ENCODE data around the gene BTBD17. TPM values are rescaled to one million over a fixed set of nuclear protein-coding genes. Genes with fewer than 3 reads are reported as not detected.

BTBD17 gene
- total and polyA plus RNA-seq, 4 experiments from 2014 or later = not detected

DNA sequence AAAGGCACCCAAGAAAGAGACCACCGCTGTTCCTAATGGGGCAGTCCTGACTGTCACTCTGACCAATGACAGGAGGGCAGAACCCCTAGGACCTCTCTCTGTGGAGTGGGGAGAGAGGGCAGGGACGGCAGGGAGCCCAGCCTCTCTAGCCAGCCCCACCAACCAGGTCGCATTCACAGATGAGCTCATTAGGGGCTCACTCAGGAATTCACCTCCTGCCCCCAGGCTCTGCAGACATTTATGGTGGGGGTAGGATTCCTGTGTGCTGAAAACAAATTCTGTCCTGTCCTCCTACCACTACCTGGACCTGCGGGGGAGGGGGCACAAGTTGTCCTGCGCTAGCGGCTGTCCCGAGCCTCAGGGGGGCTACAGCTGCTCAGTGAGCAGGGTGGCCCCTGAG, 42.5 kb upstream of the BTBD17 start:
- no peak overlapping the region for H3K4me3 ChIP-seq (ENCODE audit: low read length in 2 of 2)
- Mint-ChIP-seq H3K36me3 (no peaks in the 10 kb centered on the region), H3K4me3 (no peak overlapping the region), H3K27ac (no peak overlapping the region), H3K4me1 (no peaks in the 10 kb centered on the region), H3K9me3 (no peaks in the 10 kb centered on the region), H3K27me3 (peaks cover 2 to 3% of the 10 kb centered on the region in 2 donors)
- H3K27me3 ChIP-seq (ENCODE audit: insufficient read depth, low read length) = no peaks in the 10 kb centered on the region
- no peaks in the 10 kb centered on the region for H3K4me1 ChIP-seq (ENCODE audit: insufficient read depth, low read length)
- ChIA-PET CTCF (ENCODE audit: partially characterized antibody) (no interaction called here), POLR2A (ENCODE audit: partially characterized antibody) (no interaction called here)
- intact Hi-C loops (cut with micrococcal nuclease) = no loop called here
- no peaks in the 10 kb centered on the region for H3K9me3 ChIP-seq (ENCODE audit: control insufficient read depth in 1 of 2, low read length in 2 of 2)
- no peak overlapping the region for H3K27ac ChIP-seq (ENCODE audit: low read depth, low read length)
- no peak for DNase-seq
- no peaks in the 10 kb centered on the region for H3K36me3 ChIP-seq (ENCODE audit: insufficient read depth, low read length)

DNA sequence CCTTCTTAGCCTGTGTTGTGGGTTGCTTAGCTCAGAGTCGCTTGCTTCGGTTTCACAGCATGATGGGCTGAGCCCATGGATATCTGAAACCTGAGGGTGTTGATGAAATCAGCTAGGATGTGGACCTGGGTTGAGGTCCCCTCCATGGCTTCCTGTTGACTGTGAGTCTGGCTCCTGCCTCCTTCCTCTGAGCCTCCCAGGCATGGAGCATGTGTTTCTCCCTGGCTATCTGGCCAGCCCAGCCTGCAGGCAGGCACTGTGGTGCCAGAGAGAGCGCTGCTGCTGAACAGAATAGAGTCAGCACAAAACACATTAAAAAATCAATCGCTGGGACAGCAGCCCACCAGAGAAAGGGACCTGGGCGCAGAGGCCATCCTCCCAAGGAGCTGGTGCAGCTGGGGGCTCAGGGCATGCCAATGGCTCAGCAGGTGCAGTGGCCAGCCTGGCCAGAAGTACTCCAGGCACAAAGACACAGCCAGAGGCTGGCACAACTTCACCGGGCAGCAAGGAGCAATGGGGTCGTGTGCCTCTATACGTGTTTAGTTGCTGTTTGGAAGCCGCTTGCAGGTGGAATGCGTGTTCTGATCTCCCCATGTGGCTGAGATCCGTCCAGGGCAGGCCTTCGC, 42.0 kb upstream of the BTBD17 start:
- intact Hi-C loops (cut with micrococcal nuclease) = no loop called here
- Mint-ChIP-seq H3K4me3 (no peak overlapping the region), H3K27ac (no peak overlapping the region), H3K9me3 (no peaks in the 10 kb centered on the region), H3K4me1 (no peaks in the 10 kb centered on the region), H3K36me3 (no peaks in the 10 kb centered on the region), H3K27me3 (peaks cover 2 to 3% of the 10 kb centered on the region in 2 donors)
- H3K4me1 ChIP-seq (ENCODE audit: insufficient read depth, low read length) = no peaks in the 10 kb centered on the region
- H3K27ac ChIP-seq (ENCODE audit: low read depth, low read length) = no peak overlapping the region
- CTCF ChIA-PET (ENCODE audit: partially characterized antibody) = interaction anchor here (0.6 to 1.0 kb wide), 2 partner anchors 35 to 1839 kb away, joined by 3 to 4 read pairs; no protein-coding TSS in a partner anchor
- no peak overlapping the region for H3K4me3 ChIP-seq (ENCODE audit: low read length in 2 of 2)
- POLR2A ChIA-PET (ENCODE audit: partially characterized antibody) = no interaction called here
- H3K9me3 ChIP-seq (ENCODE audit: control insufficient read depth in 1 of 2, low read length in 2 of 2) = no peaks in the 10 kb centered on the region
- DNase-seq = no peak
- no peaks in the 10 kb centered on the region for H3K27me3 ChIP-seq (ENCODE audit: insufficient read depth, low read length)
- H3K36me3 ChIP-seq (ENCODE audit: insufficient read depth, low read length) = no peaks in the 10 kb centered on the region

DNA sequence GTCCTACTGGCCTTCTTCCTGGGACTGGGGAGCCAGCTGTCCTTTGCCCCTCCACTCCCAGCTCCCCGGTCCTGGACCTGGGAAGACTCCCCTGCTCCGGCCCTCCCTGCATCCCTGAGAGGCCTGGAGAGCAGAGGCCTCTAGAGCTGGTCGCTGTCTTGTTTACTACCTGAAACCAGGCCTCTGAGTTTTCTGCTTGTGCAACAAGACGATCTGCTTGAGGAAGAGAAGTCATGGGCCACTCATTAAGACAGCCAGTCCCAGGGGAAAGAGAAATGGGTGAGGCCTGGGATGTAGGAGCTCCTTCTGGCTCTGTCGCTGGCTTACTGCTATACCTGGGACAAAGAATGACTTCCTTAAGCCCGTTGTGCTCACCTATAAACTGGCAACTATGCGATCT, 40.4 kb upstream of the BTBD17 start:
- Mint-ChIP-seq H3K4me3 (no peak overlapping the region), H3K27ac (no peak overlapping the region), H3K9me3 (no peaks in the 10 kb centered on the region), H3K36me3 (no peaks in the 10 kb centered on the region), H3K4me1 (no peaks in the 10 kb centered on the region), H3K27me3 (peaks cover 2 to 3% of the 10 kb centered on the region in 2 donors)
- H3K27ac ChIP-seq (ENCODE audit: low read depth, low read length) = no peak overlapping the region
- no peaks in the 10 kb centered on the region for H3K27me3 ChIP-seq (ENCODE audit: insufficient read depth, low read length)
- H3K4me1 ChIP-seq (ENCODE audit: insufficient read depth, low read length) = no peaks in the 10 kb centered on the region
- ChIA-PET POLR2A (ENCODE audit: partially characterized antibody) (no interaction called here), CTCF (ENCODE audit: partially characterized antibody) (no interaction called here)
- intact Hi-C loops (cut with micrococcal nuclease) = no loop called here
- H3K9me3 ChIP-seq (ENCODE audit: control insufficient read depth in 1 of 2, low read length in 2 of 2) = no peaks in the 10 kb centered on the region
- no peaks in the 10 kb centered on the region for H3K36me3 ChIP-seq (ENCODE audit: insufficient read depth, low read length)
- DNase-seq = no peak
- H3K4me3 ChIP-seq (ENCODE audit: low read length in 2 of 2) = no peak overlapping the region

DNA sequence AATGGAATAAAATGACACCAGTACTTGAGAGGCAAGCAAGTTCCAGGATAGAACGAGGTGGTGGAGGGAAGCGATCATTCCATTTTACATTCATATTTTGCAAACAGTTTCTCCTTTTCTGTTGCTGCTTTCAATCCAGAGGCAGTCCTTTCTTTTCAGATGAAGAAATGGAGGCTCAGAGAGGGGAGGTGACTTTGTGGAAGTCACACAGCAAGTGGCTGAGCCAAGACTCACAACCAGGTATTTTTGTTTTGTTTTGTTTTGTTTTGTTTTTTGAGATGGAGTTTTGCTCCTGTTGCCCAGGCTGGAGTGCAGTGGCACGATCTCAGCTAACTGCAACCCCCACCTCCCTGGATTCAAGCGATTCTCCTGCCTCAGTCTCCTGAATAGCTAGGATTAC, 34.9 kb upstream of the BTBD17 start:
- no peak for DNase-seq
- no peaks in the 10 kb centered on the region for H3K4me1 Mint-ChIP-seq
- Histone ChIP-seq H3K36me3 (ENCODE audit: insufficient read depth, low read length) (no peaks in the 10 kb centered on the region), H3K4me3 (ENCODE audit: low read length in 2 of 2) (no peak overlapping the region), H3K27me3 (ENCODE audit: insufficient read depth, low read length) (no peaks in the 10 kb centered on the region), H3K27ac (ENCODE audit: low read depth, low read length) (no peak overlapping the region), H3K9me3 (ENCODE audit: control insufficient read depth in 1 of 2, low read length in 2 of 2) (no peaks in the 10 kb centered on the region), H3K4me1 (ENCODE audit: insufficient read depth, low read length) (no peaks in the 10 kb centered on the region)
- H3K9me3 Mint-ChIP-seq = peaks cover 0 to 2% (median 0%) of the 10 kb centered on the region in 8 donors
- H3K27ac Mint-ChIP-seq = no peak overlapping the region
- CTCF ChIA-PET (ENCODE audit: partially characterized antibody) = interaction anchor here (1.6 kb wide), 1 partner anchor 17 kb away, joined by 5 read pairs; no protein-coding TSS in a partner anchor
- peaks cover 0 to 4% of the 10 kb centered on the region in 2 donors for H3K27me3 Mint-ChIP-seq
- no peaks in the 10 kb centered on the region for H3K36me3 Mint-ChIP-seq
- POLR2A ChIA-PET (ENCODE audit: partially characterized antibody) = no interaction called here
- H3K4me3 Mint-ChIP-seq = no peak overlapping the region
- intact Hi-C loops (cut with micrococcal nuclease) = no loop called here

GRCh38 chr17:74394977-74395376, 33.3 kb upstream of the BTBD17 start:
- Mint-ChIP-seq H3K27me3 (peaks cover 0 to 4% of the 10 kb centered on the region in 2 donors), H3K36me3 (no peaks in the 10 kb centered on the region), H3K9me3 (peaks cover 0 to 2% (median 0%) of the 10 kb centered on the region in 8 donors), H3K27ac (no peak overlapping the region), H3K4me1 (no peaks in the 10 kb centered on the region), H3K4me3 (no peak overlapping the region)
- CTCF ChIA-PET (ENCODE audit: partially characterized antibody) = interaction anchor here (1.7 kb wide), 1 partner anchor 16 kb away, joined by 5 read pairs; no protein-coding TSS in a partner anchor
- Histone ChIP-seq H3K27me3 (ENCODE audit: insufficient read depth, low read length) (no peaks in the 10 kb centered on the region), H3K4me1 (ENCODE audit: insufficient read depth, low read length) (no peaks in the 10 kb centered on the region), H3K27ac (ENCODE audit: low read depth, low read length) (no peak overlapping the region), H3K4me3 (ENCODE audit: low read length in 2 of 2) (no peak overlapping the region), H3K36me3 (ENCODE audit: insufficient read depth, low read length) (no peaks in the 10 kb centered on the region), H3K9me3 (ENCODE audit: control insufficient read depth in 1 of 2, low read length in 2 of 2) (no peaks in the 10 kb centered on the region)
- intact Hi-C loops (cut with micrococcal nuclease) = no loop called here
- POLR2A ChIA-PET (ENCODE audit: partially characterized antibody) = no interaction called here
- no peak for DNase-seq

GRCh38 chr17:74394275-74394950, 32.7 kb upstream of the BTBD17 start:
- Mint-ChIP-seq H3K4me1 (no peaks in the 10 kb centered on the region), H3K36me3 (no peaks in the 10 kb centered on the region), H3K27ac (no peak overlapping the region), H3K9me3 (peaks cover 0 to 2% (median 0%) of the 10 kb centered on the region in 8 donors), H3K27me3 (peaks cover 0 to 4% of the 10 kb centered on the region in 2 donors), H3K4me3 (no peak overlapping the region)
- H3K4me1 ChIP-seq (ENCODE audit: insufficient read depth, low read length) = no peaks in the 10 kb centered on the region
- DNase-seq = no peak
- POLR2A ChIA-PET (ENCODE audit: partially characterized antibody) = no interaction called here
- intact Hi-C loops (cut with micrococcal nuclease) = no loop called here
- H3K27me3 ChIP-seq (ENCODE audit: insufficient read depth, low read length) = no peaks in the 10 kb centered on the region
- no peaks in the 10 kb centered on the region for H3K36me3 ChIP-seq (ENCODE audit: insufficient read depth, low read length)
- H3K4me3 ChIP-seq (ENCODE audit: low read length in 2 of 2) = no peak overlapping the region
- CTCF ChIA-PET (ENCODE audit: partially characterized antibody) = interaction anchor here (1.7 to 3.6 kb wide), 2 partner anchors 15 to 26 kb away, joined by 5 to 17 read pairs; no protein-coding TSS in a partner anchor
- H3K9me3 ChIP-seq (ENCODE audit: control insufficient read depth in 1 of 2, low read length in 2 of 2) = no peaks in the 10 kb centered on the region
- H3K27ac ChIP-seq (ENCODE audit: low read depth, low read length) = no peak overlapping the region

GRCh38 chr17:74393346-74393942, 31.8 kb upstream of the BTBD17 start:
- Mint-ChIP-seq H3K9me3 (peaks cover 0 to 2% (median 0%) of the 10 kb centered on the region in 8 donors), H3K36me3 (no peaks in the 10 kb centered on the region), H3K4me1 (no peaks in the 10 kb centered on the region), H3K27ac (no peak overlapping the region), H3K27me3 (peaks cover 0 to 4% of the 10 kb centered on the region in 2 donors), H3K4me3 (no peak overlapping the region)
- Histone ChIP-seq H3K4me1 (ENCODE audit: insufficient read depth, low read length) (no peaks in the 10 kb centered on the region), H3K4me3 (ENCODE audit: low read length in 2 of 2) (no peak overlapping the region), H3K36me3 (ENCODE audit: insufficient read depth, low read length) (no peaks in the 10 kb centered on the region), H3K27ac (ENCODE audit: low read depth, low read length) (no peak overlapping the region), H3K9me3 (ENCODE audit: control insufficient read depth in 1 of 2, low read length in 2 of 2) (no peaks in the 10 kb centered on the region), H3K27me3 (ENCODE audit: insufficient read depth, low read length) (no peaks in the 10 kb centered on the region)
- intact Hi-C loops (cut with micrococcal nuclease) = no loop called here
- CTCF ChIA-PET (ENCODE audit: partially characterized antibody) = interaction anchor here (1.7 to 3.6 kb wide), 2 partner anchors 14 to 25 kb away, joined by 5 to 17 read pairs; no protein-coding TSS in a partner anchor
- POLR2A ChIA-PET (ENCODE audit: partially characterized antibody) = no interaction called here
- no peak for DNase-seq
